ENCODE data around the gene MYL5.

- TF ChIP-seq, protein P1, sequence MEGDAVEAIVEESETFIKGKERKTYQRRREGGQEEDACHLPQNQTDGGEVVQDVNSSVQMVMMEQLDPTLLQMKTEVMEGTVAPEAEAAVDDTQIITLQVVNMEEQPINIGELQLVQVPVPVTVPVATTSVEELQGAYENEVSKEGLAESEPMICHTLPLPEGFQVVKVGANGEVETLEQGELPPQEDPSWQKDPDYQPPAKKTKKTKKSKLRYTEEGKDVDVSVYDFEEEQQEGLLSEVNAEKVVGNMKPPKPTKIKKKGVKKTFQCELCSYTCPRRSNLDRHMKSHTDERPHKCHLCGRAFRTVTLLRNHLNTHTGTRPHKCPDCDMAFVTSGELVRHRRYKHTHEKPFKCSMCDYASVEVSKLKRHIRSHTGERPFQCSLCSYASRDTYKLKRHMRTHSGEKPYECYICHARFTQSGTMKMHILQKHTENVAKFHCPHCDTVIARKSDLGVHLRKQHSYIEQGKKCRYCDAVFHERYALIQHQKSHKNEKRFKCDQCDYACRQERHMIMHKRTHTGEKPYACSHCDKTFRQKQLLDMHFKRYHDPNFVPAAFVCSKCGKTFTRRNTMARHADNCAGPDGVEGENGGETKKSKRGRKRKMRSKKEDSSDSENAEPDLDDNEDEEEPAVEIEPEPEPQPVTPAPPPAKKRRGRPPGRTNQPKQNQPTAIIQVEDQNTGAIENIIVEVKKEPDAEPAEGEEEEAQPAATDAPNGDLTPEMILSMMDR (IDR thresholded peaks at IDR 0.05) = no peak
- TF ChIP-seq POLR2A (IDR thresholded peaks at IDR 0.05) = no peak
Measured at GRCh38 chr4:704971-705277, 30.6 kb downstream of the MYL5 start.
